CD4-positive, CD25-positive, alpha-beta regulatory T cell (primary cell): ENCODE data around the gene ATF3. TPM values are rescaled to one million over a fixed set of nuclear protein-coding genes. Genes with fewer than 3 reads are reported as not detected.

Experiments used
- ATAC-seq, 2 donors: fragments of 150-1000 bp; cut with Tn5 transposase; one replicate each; pipeline ENCODE4 v1.10.0; 2021; ENCODE audit warnings: low read depth in 2 of 2, moderate number of reproducible peaks in 2 of 2, moderate library complexity in 1 of 2
- DNase-seq, 3 donors: peaks; one replicate each; pipeline versions ENCODE4 v3.0.0 to v3.0.0-alpha.2; 2012 to 2022; ENCODE audit warnings: mixed read lengths in 1 of 3
- H3K27ac ChIP-seq: one replicate; pipeline ENCODE4 v1.7.0; 2013; ENCODE audit warnings: mild to moderate bottlenecking, low read length; ENCODE audit not compliant: insufficient read depth, poor library complexity, severe bottlenecking
- H3K27me3 ChIP-seq: one replicate; pipeline ENCODE4 v1.7.0; 2013; ENCODE audit warnings: low read length; ENCODE audit not compliant: control insufficient read depth, insufficient read depth
- H3K36me3 ChIP-seq: one replicate; pipeline ENCODE4 v1.7.0; 2013; ENCODE audit warnings: mild to moderate bottlenecking, low read length, moderate library complexity; ENCODE audit not compliant: control insufficient read depth, insufficient read depth
- H3K4me1 ChIP-seq: 2 replicates; pipeline ENCODE4 v1.7.0; 2013; ENCODE audit warnings: mild to moderate bottlenecking, low read length; ENCODE audit not compliant: insufficient read depth, control insufficient read depth, poor library complexity, severe bottlenecking
- H3K4me3 ChIP-seq: one replicate; pipeline ENCODE4 v1.7.0; 2013; ENCODE audit warnings: low read depth, mild to moderate bottlenecking, low read length, moderate library complexity
- H3K9me3 ChIP-seq, 2 experiments: 1 replicate in 1 of 2; 2 replicates in 1 of 2; pipeline ENCODE4 v1.7.0; 2013; ENCODE audit warnings: low read length in 2 of 2, mild to moderate bottlenecking in 1 of 2, moderate library complexity in 1 of 2; ENCODE audit not compliant: control insufficient read depth in 2 of 2
- H3K27ac Mint-ChIP-seq, 3 donors: one replicate each; pipeline ENCODE4 v1.8.0; 2020 to 2022; ENCODE audit warnings: mild to moderate bottlenecking in 3 of 3, mixed read lengths in 3 of 3, moderate library complexity in 2 of 3
- H3K27me3 Mint-ChIP-seq: one replicate; pipeline ENCODE4 v1.8.0; 2022; ENCODE audit warnings: mild to moderate bottlenecking, mixed read lengths
- H3K36me3 Mint-ChIP-seq: one replicate; pipeline ENCODE4 v1.8.0; 2020; ENCODE audit warnings: mixed read lengths
- H3K4me1 Mint-ChIP-seq, 4 donors: one replicate each; pipeline ENCODE4 v1.8.0; 2020 to 2022; ENCODE audit warnings: mixed read lengths in 4 of 4, mild to moderate bottlenecking in 1 of 4
- H3K4me3 Mint-ChIP-seq, 4 donors: one replicate each; pipeline ENCODE4 v1.8.0; 2020 to 2022; ENCODE audit warnings: mild to moderate bottlenecking in 4 of 4, mixed read lengths in 4 of 4, moderate library complexity in 3 of 4
- H3K9me3 Mint-ChIP-seq, 7 donors: one replicate each; pipeline ENCODE4 v1.8.0; 2020 to 2022; ENCODE audit warnings: mixed read lengths in 7 of 7, mild to moderate bottlenecking in 3 of 7, moderate library complexity in 2 of 7
- polyA plus RNA-seq, 4 donors: library from polyadenylated mRNA; unstranded; fragments of 300-500 nt; fragmentation: Illumina TruSeq; gene quantifications; one replicate each; pipeline ENCODE4 v1.2.3, GENCODE V29; 2021
- total RNA-seq: library from RNA; stranded (reverse); gene quantifications from one replicate; pipeline ENCODE4 v1.2.3, GENCODE V29; 2022

ATF3 gene
- total and polyA plus RNA-seq, 5 donors from 2014 or later: 0.42 to 53.7 (median 0.42) TPM; not detected in 2

DNA sequence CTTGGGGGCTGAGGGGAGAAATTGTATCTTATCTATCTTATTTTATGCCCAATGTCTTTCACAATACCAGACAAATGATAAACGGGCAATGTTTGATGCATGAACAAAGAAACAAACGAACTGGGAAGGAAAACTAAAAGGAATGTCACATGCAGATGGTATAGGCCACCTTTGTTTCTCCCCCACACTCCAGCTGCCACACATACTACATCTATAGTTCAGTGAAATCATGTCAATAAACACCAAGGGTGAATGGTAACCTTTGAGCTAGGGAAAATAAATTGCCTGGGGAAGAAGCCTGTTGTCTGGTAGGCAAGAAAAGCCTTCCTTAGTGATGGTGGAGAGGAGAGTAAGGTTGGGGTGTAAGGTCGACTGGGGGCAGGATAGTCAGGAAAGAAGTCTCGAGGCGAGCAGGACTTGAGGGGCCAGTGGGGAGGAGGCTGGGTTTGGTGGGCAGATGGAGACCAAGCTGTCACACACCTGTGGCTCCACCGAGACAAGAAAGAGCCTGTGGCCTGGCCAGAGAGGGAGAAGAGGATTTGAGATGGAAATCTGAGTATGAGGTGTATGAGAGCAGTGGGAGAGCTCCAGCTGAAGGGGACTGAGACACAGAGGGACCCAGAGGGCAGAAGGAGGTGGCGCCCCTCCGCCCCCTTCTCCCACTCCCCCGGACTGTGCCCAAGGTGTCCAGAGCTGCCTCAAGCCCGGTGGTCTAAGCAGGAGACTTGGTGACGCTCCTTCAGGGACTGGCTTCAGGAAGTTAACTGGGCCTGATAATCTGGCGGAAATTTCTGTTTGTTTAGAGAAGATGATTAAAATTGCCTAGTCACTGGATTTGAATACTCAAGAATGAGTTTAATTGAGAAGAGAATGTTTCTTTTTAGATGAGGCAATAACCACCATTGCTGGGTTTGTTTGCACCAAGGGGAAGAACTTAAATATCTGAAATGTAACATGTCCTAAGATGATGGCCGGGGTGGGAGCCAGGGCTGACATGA lies 37.3 kb downstream of the ATF3 start:
- no peak for ATAC-seq
- Mint-ChIP-seq H3K4me3 (no peak overlapping the region), H3K9me3 (peaks cover 0 to under 1% (median 0%) of the 10 kb centered on the region in 7 donors), H3K27me3 (peaks cover 25% of the 10 kb centered on the region), H3K4me1 (no peaks in the 10 kb centered on the region), H3K36me3 (no peaks in the 10 kb centered on the region), H3K27ac (no peak overlapping the region)
- no peak overlapping the region for H3K4me3 ChIP-seq
- H3K4me1 ChIP-seq: no peaks in the 10 kb centered on the region
- no peak overlapping the region for H3K27ac ChIP-seq
- no peak for DNase-seq
- H3K27me3 ChIP-seq: no peaks in the 10 kb centered on the region
- no peaks in the 10 kb centered on the region for H3K36me3 ChIP-seq
- no peaks in the 10 kb centered on the region for H3K9me3 ChIP-seq

DNA sequence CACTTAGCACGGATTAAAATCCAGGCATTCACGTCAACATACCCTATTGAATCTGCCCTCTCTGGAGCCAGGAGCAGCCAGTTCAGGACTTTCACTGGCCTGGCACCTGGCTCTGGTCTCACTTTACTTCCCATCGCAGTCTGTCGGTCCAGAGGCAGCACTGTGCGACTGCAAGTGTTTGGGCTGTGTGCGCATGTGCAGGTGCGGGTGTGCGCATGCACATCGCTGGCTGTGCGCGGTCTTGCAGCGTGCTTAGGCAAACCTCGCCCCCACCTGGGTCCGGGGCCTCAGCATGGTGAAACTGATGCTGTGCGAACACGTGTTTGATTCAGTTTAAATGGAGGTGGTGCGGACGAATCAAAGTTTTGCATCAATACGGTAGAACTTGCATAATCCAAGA lies 38.0 kb downstream of the ATF3 start:
- Histone ChIP-seq H3K4me1 (no peaks in the 10 kb centered on the region), H3K4me3 (no peak overlapping the region), H3K27ac (no peak overlapping the region), H3K36me3 (no peaks in the 10 kb centered on the region), H3K9me3 (no peaks in the 10 kb centered on the region), H3K27me3 (no peaks in the 10 kb centered on the region)
- no peaks in the 10 kb centered on the region for H3K36me3 Mint-ChIP-seq
- no peak overlapping the region for H3K4me3 Mint-ChIP-seq
- DNase-seq: no peak
- H3K27me3 Mint-ChIP-seq: peaks cover 21% of the 10 kb centered on the region
- H3K9me3 Mint-ChIP-seq: no peaks in the 10 kb centered on the region
- no peaks in the 10 kb centered on the region for H3K4me1 Mint-ChIP-seq
- H3K27ac Mint-ChIP-seq: no peak overlapping the region
- ATAC-seq: no peak

DNA sequence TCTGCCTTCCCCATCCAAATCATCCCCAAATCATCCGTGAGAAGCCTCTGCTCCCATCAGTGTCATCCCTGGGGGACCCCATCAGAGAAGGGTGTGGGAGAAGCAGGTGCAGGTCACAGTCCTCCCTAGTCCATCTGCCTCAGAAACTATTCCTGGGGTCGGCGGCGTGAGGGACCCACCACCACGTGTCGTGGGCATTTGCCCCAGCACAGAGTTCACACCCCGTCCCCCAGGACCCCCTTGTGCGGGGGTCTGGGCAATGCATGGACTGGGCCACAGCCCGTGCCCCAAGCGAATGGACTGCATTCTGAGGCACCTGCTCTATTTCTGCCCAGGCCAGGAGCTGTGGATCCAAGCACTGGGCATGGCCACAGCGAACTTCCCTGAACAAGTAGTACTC lies 38.4 kb downstream of the ATF3 start:
- Histone ChIP-seq H3K9me3 (no peaks in the 10 kb centered on the region), H3K4me3 (no peak overlapping the region), H3K27ac (no peak overlapping the region), H3K36me3 (no peaks in the 10 kb centered on the region), H3K27me3 (no peaks in the 10 kb centered on the region), H3K4me1 (no peaks in the 10 kb centered on the region)
- no peaks in the 10 kb centered on the region for H3K9me3 Mint-ChIP-seq
- H3K27me3 Mint-ChIP-seq: peaks cover 21% of the 10 kb centered on the region
- ATAC-seq: no peak
- no peaks in the 10 kb centered on the region for H3K4me1 Mint-ChIP-seq
- H3K27ac Mint-ChIP-seq: no peak overlapping the region
- H3K36me3 Mint-ChIP-seq: no peaks in the 10 kb centered on the region
- DNase-seq: no peak
- H3K4me3 Mint-ChIP-seq: no peak overlapping the region

DNA sequence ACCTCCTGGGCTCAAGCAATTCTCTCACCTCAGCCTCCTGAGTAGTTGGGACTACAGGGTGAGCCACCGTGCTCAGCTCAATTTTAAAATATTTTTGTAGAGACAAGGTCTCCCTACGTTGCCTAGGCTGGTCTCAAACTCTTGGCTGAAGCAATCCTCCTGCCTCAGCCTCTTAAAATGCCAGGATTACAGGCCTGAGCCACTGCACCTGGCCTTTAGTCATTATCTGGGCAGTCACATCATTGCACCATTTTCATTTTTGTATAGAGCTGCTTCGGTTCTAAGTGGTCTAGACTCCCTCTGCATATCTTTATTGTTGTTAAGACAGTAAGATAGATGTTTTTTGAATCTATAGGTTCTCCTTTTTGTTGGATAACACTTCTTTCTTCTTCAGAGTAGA lies 39.9 kb downstream of the ATF3 start:
- Histone ChIP-seq H3K27me3 (no peaks in the 10 kb centered on the region), H3K36me3 (no peaks in the 10 kb centered on the region), H3K4me3 (no peak overlapping the region), H3K9me3 (no peaks in the 10 kb centered on the region), H3K27ac (no peak overlapping the region), H3K4me1 (no peaks in the 10 kb centered on the region)
- Mint-ChIP-seq H3K36me3 (no peaks in the 10 kb centered on the region), H3K4me1 (no peaks in the 10 kb centered on the region), H3K27ac (no peak overlapping the region), H3K4me3 (no peak overlapping the region), H3K27me3 (peaks cover 21% of the 10 kb centered on the region), H3K9me3 (no peaks in the 10 kb centered on the region)
- ATAC-seq (no peak), DNase-seq (no peak)

DNA sequence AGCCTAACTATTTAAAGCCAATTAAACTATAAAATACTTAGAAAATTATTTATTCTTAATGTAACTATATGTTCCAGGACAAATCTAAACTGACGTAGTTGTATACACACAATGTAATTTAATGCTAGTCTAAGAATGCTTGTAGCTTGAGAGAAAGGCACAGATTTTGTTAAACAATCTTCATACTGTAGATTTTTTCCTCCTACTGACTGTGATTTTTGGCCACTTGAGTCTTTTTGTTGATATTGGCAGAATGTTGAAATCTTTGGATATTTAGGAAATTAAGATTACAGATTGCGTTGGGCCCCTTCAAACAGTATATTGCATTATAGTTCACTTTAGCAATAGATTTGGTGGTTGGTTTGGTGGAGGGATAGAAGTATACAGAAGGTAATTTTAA lies 40.5 kb downstream of the ATF3 start:
- Histone ChIP-seq H3K4me3 (no peak overlapping the region), H3K36me3 (no peaks in the 10 kb centered on the region), H3K9me3 (no peaks in the 10 kb centered on the region), H3K27ac (no peak overlapping the region), H3K27me3 (no peaks in the 10 kb centered on the region), H3K4me1 (no peaks in the 10 kb centered on the region)
- ATAC-seq (no peak), DNase-seq (no peak)
- H3K27ac Mint-ChIP-seq: no peak overlapping the region
- H3K4me1 Mint-ChIP-seq: no peaks in the 10 kb centered on the region
- no peaks in the 10 kb centered on the region for H3K9me3 Mint-ChIP-seq
- no peak overlapping the region for H3K4me3 Mint-ChIP-seq
- no peaks in the 10 kb centered on the region for H3K36me3 Mint-ChIP-seq
- peaks cover 17% of the 10 kb centered on the region for H3K27me3 Mint-ChIP-seq

DNA sequence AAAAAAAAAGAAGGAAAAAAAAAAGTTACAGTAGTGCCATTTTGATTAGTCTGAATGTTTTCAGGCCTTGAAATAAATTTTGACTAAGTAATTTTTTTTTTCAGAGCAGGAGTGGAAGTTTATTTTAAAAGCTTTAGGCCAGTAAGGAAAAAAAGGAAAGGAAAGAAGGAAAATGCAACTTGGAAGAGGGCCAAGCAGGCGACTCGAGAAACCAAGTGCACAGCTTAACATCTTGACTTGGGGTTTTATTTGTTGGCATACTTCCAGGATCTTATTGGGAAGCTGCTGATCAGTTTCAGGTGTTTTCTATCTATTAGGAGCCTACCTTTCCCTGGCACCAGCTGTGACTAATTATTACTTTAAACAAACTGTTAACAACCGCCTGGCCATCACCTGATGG lies 41.7 kb downstream of the ATF3 start:
- no peaks in the 10 kb centered on the region for H3K36me3 Mint-ChIP-seq
- no peak overlapping the region for H3K4me3 Mint-ChIP-seq
- no peak for DNase-seq
- H3K27me3 ChIP-seq: no peaks in the 10 kb centered on the region
- H3K27me3 Mint-ChIP-seq: peaks cover 7% of the 10 kb centered on the region
- no peak overlapping the region for H3K4me3 ChIP-seq
- H3K4me1 Mint-ChIP-seq: no peaks in the 10 kb centered on the region
- no peaks in the 10 kb centered on the region for H3K36me3 ChIP-seq
- no peak overlapping the region for H3K27ac ChIP-seq
- no peak for ATAC-seq
- peak overlapping the region in 1 of 3 donors; percentile 5 for H3K27ac Mint-ChIP-seq
- H3K9me3 Mint-ChIP-seq: peaks cover 0 to under 1% (median 0%) of the 10 kb centered on the region in 7 donors
- H3K9me3 ChIP-seq: no peaks in the 10 kb centered on the region
- no peaks in the 10 kb centered on the region for H3K4me1 ChIP-seq

DNA sequence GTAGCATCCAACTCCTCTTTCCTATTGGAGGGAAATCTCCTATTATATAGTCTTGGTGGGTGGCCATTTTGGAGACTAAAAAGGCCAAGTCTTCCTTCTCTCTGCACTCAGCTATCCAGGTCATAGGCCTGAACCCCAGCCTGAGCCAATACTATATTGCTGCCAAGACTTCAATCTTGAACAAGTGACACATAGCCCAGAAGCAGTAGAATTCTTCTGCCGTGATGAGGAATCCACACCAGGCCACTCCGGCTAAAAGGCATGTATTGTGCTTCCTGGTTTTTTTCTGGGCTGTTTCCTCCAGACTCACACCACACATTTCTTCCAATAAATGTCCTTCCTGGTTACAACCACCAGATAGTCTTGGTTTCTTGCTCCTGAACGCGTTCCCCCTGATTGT lies 43.0 kb downstream of the ATF3 start:
- H3K4me3 ChIP-seq: no peak overlapping the region
- no peaks in the 10 kb centered on the region for H3K36me3 ChIP-seq
- no peak overlapping the region for H3K27ac ChIP-seq
- Mint-ChIP-seq H3K27ac (no peak overlapping the region), H3K4me3 (no peak overlapping the region), H3K36me3 (no peaks in the 10 kb centered on the region), H3K4me1 (no peaks in the 10 kb centered on the region), H3K27me3 (no peaks in the 10 kb centered on the region), H3K9me3 (peaks cover 0 to 2% (median 0%) of the 10 kb centered on the region in 7 donors)
- H3K4me1 ChIP-seq: no peaks in the 10 kb centered on the region
- H3K27me3 ChIP-seq: no peaks in the 10 kb centered on the region
- DNase-seq (no peak), ATAC-seq (no peak)
- H3K9me3 ChIP-seq: no peaks in the 10 kb centered on the region

DNA sequence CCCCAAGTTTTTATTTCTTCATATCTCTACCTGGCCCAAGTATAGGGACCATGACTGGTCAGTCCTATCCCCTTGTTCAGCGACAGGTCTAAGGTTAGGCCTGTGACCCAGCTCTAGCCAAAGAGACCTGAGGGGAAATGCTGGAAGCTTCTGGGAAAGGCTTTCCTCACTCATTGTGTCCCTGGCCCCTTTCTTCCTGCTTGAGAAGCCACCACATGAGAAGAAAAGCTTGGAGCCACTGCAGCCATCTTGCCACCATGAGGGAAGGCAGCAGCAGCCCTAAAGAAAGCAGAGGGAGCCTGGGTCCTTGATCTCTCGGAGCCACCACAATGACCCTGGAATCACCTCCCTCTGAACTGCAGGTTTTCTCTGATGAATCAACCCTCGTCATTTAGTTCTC lies 43.4 kb downstream of the ATF3 start:
- Mint-ChIP-seq H3K27me3 (no peaks in the 10 kb centered on the region), H3K27ac (no peak overlapping the region), H3K4me1 (no peaks in the 10 kb centered on the region), H3K4me3 (no peak overlapping the region), H3K36me3 (no peaks in the 10 kb centered on the region), H3K9me3 (peaks cover 0 to 2% (median 0%) of the 10 kb centered on the region in 7 donors)
- H3K4me3 ChIP-seq: no peak overlapping the region
- H3K27me3 ChIP-seq: no peaks in the 10 kb centered on the region
- ATAC-seq (no peak), DNase-seq (no peak)
- H3K4me1 ChIP-seq: no peaks in the 10 kb centered on the region
- H3K9me3 ChIP-seq: no peaks in the 10 kb centered on the region
- H3K27ac ChIP-seq: no peak overlapping the region
- H3K36me3 ChIP-seq: no peaks in the 10 kb centered on the region
